MCF 10A (cell line): ENCODE data around the gene ELL. TPM values are rescaled to one million over a fixed set of nuclear protein-coding genes. Genes with fewer than 3 reads are reported as not detected.

Source experiments
- BruUV-seq: library from RNA; stranded (reverse); fragments of 400-500 nt; replicated peaks from 2 replicates; lab custom pipeline; 2021; lab: Mats Ljungman, UMichigan
- CTCF ChIA-PET: fragments of 300-600 bp; sonication (Branson Sonifier 250); formaldehyde crosslinking; extraction: SDS; loops from one replicate; lab custom pipeline; 2021; ENCODE audit warnings: antibody characterized with exemption, inconsistent platforms; lab: Yijun Ruan, JAX
- POLR2A ChIA-PET: fragments of 300-600, 350-650 bp; sonication (Branson Sonifier 250); formaldehyde crosslinking; extraction: SDS; loops from one replicate; lab custom pipeline; 2020; ENCODE audit warnings: antibody characterized with exemption, inconsistent platforms; lab: Yijun Ruan, JAX
- DNase-seq: peaks from one replicate; pipeline ENCODE4 v3.0.0-alpha.2; 2018; ENCODE audit not compliant: unreplicated experiment
- H3K27ac Mint-ChIP-seq: one replicate; pipeline ENCODE4 v1.8.0; 2022; ENCODE audit warnings: mild to moderate bottlenecking, low read depth, mixed read lengths; ENCODE audit not compliant: unreplicated experiment
- H3K27me3 Mint-ChIP-seq: one replicate; pipeline ENCODE4 v1.8.0; 2022; ENCODE audit warnings: mixed read lengths; ENCODE audit not compliant: insufficient read depth, unreplicated experiment
- H3K36me3 Mint-ChIP-seq: one replicate; pipeline ENCODE4 v1.8.0; 2022; ENCODE audit warnings: mild to moderate bottlenecking, moderate library complexity, mixed read lengths; ENCODE audit not compliant: insufficient read depth, unreplicated experiment
- H3K4me1 Mint-ChIP-seq: one replicate; pipeline ENCODE4 v1.8.0; 2022; ENCODE audit warnings: mixed read lengths; ENCODE audit not compliant: insufficient read depth, unreplicated experiment
- H3K4me3 Mint-ChIP-seq: one replicate; pipeline ENCODE4 v1.8.0; 2022; ENCODE audit warnings: mild to moderate bottlenecking, moderate library complexity, mixed read lengths; ENCODE audit not compliant: unreplicated experiment
- H3K9me3 Mint-ChIP-seq: one replicate; pipeline ENCODE4 v1.8.0; 2022; ENCODE audit warnings: mixed read lengths; ENCODE audit not compliant: unreplicated experiment
- intact Hi-C: fragments of 100-400 bp; cut with micrococcal nuclease; formaldehyde crosslinking; loops from 2 replicates; pipeline ENCODE4 v1.14.1; 2022
- total RNA-seq: library from RNA; stranded (reverse); gene quantifications from 2 replicates; pipeline ENCODE4 v1.2.3, GENCODE V29; 2022
- TF ChIP-seq, protein P1 (sequence below): fragments of 200-600 bp; IDR thresholded peaks from one replicate; pipeline ENCODE4 v1.8.0; 2022; ENCODE audit warnings: antibody characterized with exemption, mild to moderate bottlenecking; ENCODE audit not compliant: unreplicated experiment

ELL gene
- total RNA-seq, 1 experiment from 2014 or later: 22.4 TPM

DNA sequence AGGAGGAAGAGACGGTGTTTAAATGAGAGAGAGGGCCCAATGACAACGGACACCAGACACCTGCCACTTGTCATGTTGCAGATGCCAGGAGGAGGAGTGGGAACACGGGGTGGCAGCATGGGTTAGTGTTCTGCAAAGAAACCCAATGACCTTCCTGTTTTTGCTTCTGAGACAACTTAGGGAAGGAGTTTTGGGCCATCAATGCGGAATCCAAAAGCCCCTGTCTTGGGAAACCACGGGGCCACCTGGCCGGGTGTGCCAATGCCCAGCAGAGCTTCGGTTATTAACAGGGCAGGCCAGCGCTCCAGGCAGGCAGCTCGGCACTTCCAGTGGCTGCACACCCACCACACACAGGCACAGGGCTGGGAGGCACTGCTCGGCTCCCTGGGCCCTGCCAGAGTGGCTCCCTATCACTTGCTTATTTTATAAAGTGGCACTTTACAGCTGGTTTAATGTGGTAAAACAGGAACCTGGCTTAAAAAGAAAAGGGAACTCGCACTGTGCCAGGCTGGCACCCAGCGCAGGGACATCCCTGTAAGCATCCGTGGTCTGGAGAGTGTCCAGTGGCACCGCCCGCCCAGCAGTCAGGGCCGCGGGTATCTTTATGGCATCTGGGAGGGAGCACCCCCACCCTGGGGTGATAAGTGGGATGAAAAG is 19.1 kb downstream of the ELL start:
- Mint-ChIP-seq H3K4me3 (no peak overlapping the region), H3K9me3 (no peaks in the 10 kb centered on the region), H3K27ac (peak overlapping the region; percentile 82), H3K36me3 (peaks cover 14% of the 10 kb centered on the region), H3K4me1 (peaks cover 43% of the 10 kb centered on the region), H3K27me3 (no peaks in the 10 kb centered on the region)
- CTCF ChIA-PET: interaction anchor here (0.6 to 1.4 kb wide), 4 partner anchors 17 to 33 kb away, joined by 3 to 4 read pairs (median 3); no protein-coding TSS in a partner anchor
- POLR2A ChIA-PET: no interaction called here
- TF ChIP-seq, protein P1, sequence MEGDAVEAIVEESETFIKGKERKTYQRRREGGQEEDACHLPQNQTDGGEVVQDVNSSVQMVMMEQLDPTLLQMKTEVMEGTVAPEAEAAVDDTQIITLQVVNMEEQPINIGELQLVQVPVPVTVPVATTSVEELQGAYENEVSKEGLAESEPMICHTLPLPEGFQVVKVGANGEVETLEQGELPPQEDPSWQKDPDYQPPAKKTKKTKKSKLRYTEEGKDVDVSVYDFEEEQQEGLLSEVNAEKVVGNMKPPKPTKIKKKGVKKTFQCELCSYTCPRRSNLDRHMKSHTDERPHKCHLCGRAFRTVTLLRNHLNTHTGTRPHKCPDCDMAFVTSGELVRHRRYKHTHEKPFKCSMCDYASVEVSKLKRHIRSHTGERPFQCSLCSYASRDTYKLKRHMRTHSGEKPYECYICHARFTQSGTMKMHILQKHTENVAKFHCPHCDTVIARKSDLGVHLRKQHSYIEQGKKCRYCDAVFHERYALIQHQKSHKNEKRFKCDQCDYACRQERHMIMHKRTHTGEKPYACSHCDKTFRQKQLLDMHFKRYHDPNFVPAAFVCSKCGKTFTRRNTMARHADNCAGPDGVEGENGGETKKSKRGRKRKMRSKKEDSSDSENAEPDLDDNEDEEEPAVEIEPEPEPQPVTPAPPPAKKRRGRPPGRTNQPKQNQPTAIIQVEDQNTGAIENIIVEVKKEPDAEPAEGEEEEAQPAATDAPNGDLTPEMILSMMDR: no peak
- intact Hi-C loops: no loop called here
- DNase-seq: no peak
- no TSS peak for BruUV-seq

GRCh38 chr19:18502246-18502637 is 19.6 kb downstream of the ELL start:
- ChIA-PET POLR2A (no interaction called here), CTCF (interaction anchor here (1.0 to 1.4 kb wide), 2 partner anchors 17 to 31 kb away, joined by 3 to 4 read pairs; no protein-coding TSS in a partner anchor)
- TF ChIP-seq, protein P1: no peak
- DNase-seq: no peak
- BruUV-seq: no TSS peak
- Mint-ChIP-seq H3K4me1 (peaks cover 40% of the 10 kb centered on the region), H3K4me3 (no peak overlapping the region), H3K9me3 (no peaks in the 10 kb centered on the region), H3K27ac (no peak overlapping the region), H3K27me3 (no peaks in the 10 kb centered on the region), H3K36me3 (peaks cover 14% of the 10 kb centered on the region)
- intact Hi-C loops: no loop called here

- ChIA-PET POLR2A (no interaction called here), CTCF (no interaction called here)
- no TSS peak for BruUV-seq
- peaks cover 14% of the 10 kb centered on the region for H3K36me3 Mint-ChIP-seq
- H3K9me3 Mint-ChIP-seq: no peaks in the 10 kb centered on the region
- DNase-seq: no peak
- H3K27ac Mint-ChIP-seq: no peak overlapping the region
- no peak overlapping the region for H3K4me3 Mint-ChIP-seq
- intact Hi-C loops: no loop called here
- peaks cover 40% of the 10 kb centered on the region for H3K4me1 Mint-ChIP-seq
- TF ChIP-seq, protein P1: no peak
- H3K27me3 Mint-ChIP-seq: no peaks in the 10 kb centered on the region
Measured at GRCh38 chr19:18501832-18502231, 20.0 kb downstream of the ELL start.

- Mint-ChIP-seq H3K4me3 (no peak overlapping the region), H3K27me3 (no peaks in the 10 kb centered on the region), H3K9me3 (no peaks in the 10 kb centered on the region), H3K27ac (no peak overlapping the region), H3K36me3 (peaks cover 14% of the 10 kb centered on the region), H3K4me1 (peaks cover 39% of the 10 kb centered on the region)
- no TSS peak for BruUV-seq
- CTCF ChIA-PET: no interaction called here
- POLR2A ChIA-PET: no interaction called here
- intact Hi-C loops: no loop called here
- TF ChIP-seq, protein P1: no peak
- DNase-seq: no peak
Measured at GRCh38 chr19:18501351-18501750, 20.5 kb downstream of the ELL start.
